HEK293 (cell line): Measurements from ENCODE around the gene SNAP47.
A peak's percentile ranks its signal among the peaks of the same experiment; 100 is the strongest.

Experiments used
- CTCF ChIA-PET: fragments of 350-600 bp; formaldehyde crosslinking; extraction: SDS; loops from one replicate; lab custom pipeline; 2021; ENCODE audit warnings: antibody characterized with exemption; lab: Yijun Ruan, JAX
- POLR2A ChIA-PET: fragments of 300-600 bp; formaldehyde crosslinking; extraction: SDS; loops from one replicate; lab custom pipeline; 2020; ENCODE audit warnings: antibody characterized with exemption, inconsistent platforms; lab: Yijun Ruan, JAX
- H3K27ac ChIP-seq: fragments of 200-500 bp; sonication (Bioruptor generic); 2 replicates; pipeline ENCODE4 v1.5.1; 2014; ENCODE audit warnings: low read depth, low read length, control low read depth, inconsistent platforms; ENCODE audit errors: extremely low read depth
- H3K36me3 ChIP-seq, 2 experiments: fragments of 200-500 bp in 1 of 2; sonication (Bioruptor generic) in 1 of 2; 1 replicate in 1 of 2; 2 replicates in 1 of 2; pipeline ENCODE4 v1.5.1; 2014 to 2017; ENCODE audit warnings: inconsistent platforms in 2 of 2, low read length in 2 of 2; ENCODE audit not compliant: control insufficient read depth in 2 of 2, insufficient read depth in 1 of 2
- H3K4me1 ChIP-seq: fragments of 200-500 bp; sonication (Bioruptor generic); 2 replicates; pipeline ENCODE4 v1.5.1; 2014; ENCODE audit warnings: mild to moderate bottlenecking, low read length, inconsistent platforms; ENCODE audit not compliant: control insufficient read depth, insufficient read depth
- H3K4me3 ChIP-seq: 2 replicates; pipeline ENCODE4 v1.5.1; 2011; ENCODE audit warnings: low read depth, mild to moderate bottlenecking, control low read depth, low read length, moderate library complexity
- H3K9me3 ChIP-seq: fragments of 200-500 bp; sonication (Bioruptor generic); 2 replicates; pipeline ENCODE4 v1.5.1; 2014; ENCODE audit warnings: low read depth, low read length, inconsistent platforms; ENCODE audit not compliant: control insufficient read depth, insufficient read depth
- EGR2 ChIP-seq: fragments of 450-650 bp; formaldehyde crosslinking; IDR thresholded peaks from 2 replicates; pipeline ENCODE4 v1.5.1; 2016; ENCODE audit warnings: low read depth, missing biosample characterization, missing genetic modification characterization
- KLF8 ChIP-seq: fragments of 450-650 bp; formaldehyde crosslinking; IDR thresholded peaks from 2 replicates; pipeline ENCODE4 v1.5.1; 2016; ENCODE audit warnings: missing biosample characterization, missing genetic modification characterization
- KLF9 ChIP-seq: fragments of 450-650 bp; formaldehyde crosslinking; IDR thresholded peaks from 2 replicates; pipeline ENCODE4 v1.5.1; 2016; ENCODE audit warnings: missing biosample characterization, missing genetic modification characterization, low read depth
- PATZ1 ChIP-seq: fragments of 450-650 bp; formaldehyde crosslinking; IDR thresholded peaks from 2 replicates; pipeline ENCODE4 v1.5.1; 2016; ENCODE audit warnings: missing biosample characterization, missing genetic modification characterization
- PRDM1 ChIP-seq: fragments of 450-650 bp; formaldehyde crosslinking; IDR thresholded peaks from 2 replicates; pipeline ENCODE4; 2016; ENCODE audit warnings: missing biosample characterization, missing genetic modification characterization
- PRDM4 ChIP-seq: fragments of 450-650 bp; formaldehyde crosslinking; IDR thresholded peaks from 2 replicates; pipeline ENCODE4 v1.5.1; 2017; ENCODE audit warnings: missing biosample characterization, missing genetic modification characterization
- WT1 ChIP-seq: fragments of 450-650 bp; formaldehyde crosslinking; IDR thresholded peaks from 2 replicates; pipeline ENCODE4 v1.5.1; 2016; ENCODE audit warnings: missing biosample characterization, missing genetic modification characterization
- ZBTB17 ChIP-seq: fragments of 450-650 bp; formaldehyde crosslinking; IDR thresholded peaks from 2 replicates; pipeline ENCODE4 v1.5.1; 2016; ENCODE audit warnings: missing biosample characterization, missing genetic modification characterization
- ZBTB49 ChIP-seq: fragments of 450-650 bp; formaldehyde crosslinking; IDR thresholded peaks from 2 replicates; pipeline ENCODE4 v1.5.1; 2016; ENCODE audit warnings: missing biosample characterization, missing genetic modification characterization, low read depth
- ZFHX2 ChIP-seq: fragments of 450-650 bp; formaldehyde crosslinking; conservative IDR thresholded peaks from 2 replicates; pipeline ENCODE4 v1.5.1; 2016; ENCODE audit warnings: missing biosample characterization, missing genetic modification characterization
- ZNF202 ChIP-seq: fragments of 450-650 bp; formaldehyde crosslinking; IDR thresholded peaks from 2 replicates; pipeline ENCODE4 v1.5.1; 2016; ENCODE audit warnings: missing biosample characterization, missing genetic modification characterization, borderline replicate concordance
- ZNF211 ChIP-seq: fragments of 450-650 bp; formaldehyde crosslinking; IDR thresholded peaks from 2 replicates; pipeline ENCODE4 v1.5.1; 2016; ENCODE audit warnings: low read depth, missing biosample characterization, missing genetic modification characterization
- ZNF221 ChIP-seq: fragments of 450-650 bp; formaldehyde crosslinking; IDR thresholded peaks from 2 replicates; pipeline ENCODE4 v1.5.1; 2017; ENCODE audit warnings: missing biosample characterization, missing genetic modification characterization, borderline replicate concordance
- ZNF280D ChIP-seq: fragments of 450-650 bp; formaldehyde crosslinking; IDR thresholded peaks from 2 replicates; pipeline ENCODE4 v1.5.1; 2016; ENCODE audit warnings: missing biosample characterization, missing genetic modification characterization
- ZNF335 ChIP-seq: fragments of 450-650 bp; formaldehyde crosslinking; conservative IDR thresholded peaks from 2 replicates; pipeline ENCODE4 v1.5.1; 2016; ENCODE audit warnings: missing biosample characterization, missing genetic modification characterization
- ZNF449 ChIP-seq: fragments of 450-650 bp; formaldehyde crosslinking; IDR thresholded peaks from 2 replicates; pipeline ENCODE4 v1.5.1; 2017; ENCODE audit warnings: missing biosample characterization, mild to moderate bottlenecking, missing genetic modification characterization, moderate library complexity
- ZNF48 ChIP-seq: fragments of 450-650 bp; formaldehyde crosslinking; IDR thresholded peaks from 2 replicates; pipeline ENCODE4 v1.5.1; 2016; ENCODE audit warnings: missing biosample characterization, missing genetic modification characterization
- ZNF488 ChIP-seq: fragments of 450-650 bp; formaldehyde crosslinking; IDR thresholded peaks from 2 replicates; pipeline ENCODE4 v1.5.1; 2016; ENCODE audit warnings: missing biosample characterization, missing genetic modification characterization
- ZNF558 ChIP-seq: fragments of 450-650 bp; formaldehyde crosslinking; IDR thresholded peaks from 2 replicates; pipeline ENCODE4 v1.5.1; 2016; ENCODE audit warnings: missing biosample characterization, missing genetic modification characterization
- ZNF560 ChIP-seq: fragments of 450-650 bp; formaldehyde crosslinking; IDR thresholded peaks from 2 replicates; pipeline ENCODE4 v1.5.1; 2017; ENCODE audit warnings: missing biosample characterization, missing genetic modification characterization, borderline replicate concordance
- ZNF571 ChIP-seq: fragments of 450-650 bp; formaldehyde crosslinking; IDR thresholded peaks from 2 replicates; pipeline ENCODE4 v1.5.0; 2017; ENCODE audit warnings: missing biosample characterization, missing genetic modification characterization
- ZNF776 ChIP-seq: fragments of 450-650 bp; formaldehyde crosslinking; IDR thresholded peaks from 2 replicates; pipeline ENCODE4 v1.5.0; 2017; ENCODE audit warnings: missing biosample characterization, missing genetic modification characterization, borderline replicate concordance
- ZNF837 ChIP-seq: fragments of 450-650 bp; formaldehyde crosslinking; IDR thresholded peaks from 2 replicates; pipeline ENCODE4 v1.5.1; 2016; ENCODE audit warnings: missing biosample characterization, missing genetic modification characterization

Gene SNAP47

GRCh38 chr1:227797144-227797543 is 61.9 kb downstream of the SNAP47 start:
- Histone ChIP-seq H3K9me3 (no peaks in the 10 kb centered on the region), H3K27ac (no peak overlapping the region), H3K4me3 (no peak overlapping the region), H3K4me1 (no peaks in the 10 kb centered on the region), H3K36me3 (no peaks in the 10 kb centered on the region)
- CTCF ChIA-PET, result interaction anchor here (0.6 kb wide), 1 partner anchor 10 kb away, joined by 5 read pairs; no protein-coding TSS in a partner anchor
- no peak for TF ChIP-seq ZNF221
- TF ChIP-seq ZNF560 (tag by site-specific recombination), result no peak
- TF ChIP-seq KLF9 (tag by site-specific recombination), result no peak
- no peak for TF ChIP-seq ZNF202 (tag by site-specific recombination)
- no peak for TF ChIP-seq ZNF335
- TF ChIP-seq KLF8 (tag by site-specific recombination), result no peak
- no peak for TF ChIP-seq ZNF211 (tag by site-specific recombination)
- TF ChIP-seq ZNF571, result no peak
- POLR2A ChIA-PET, result no interaction called here

- no peak overlapping the region for H3K27ac ChIP-seq
- no peaks in the 10 kb centered on the region for H3K9me3 ChIP-seq
- H3K4me3 ChIP-seq, result no peak overlapping the region
- ChIA-PET CTCF (no interaction called here), POLR2A (no interaction called here)
- H3K4me1 ChIP-seq, result no peaks in the 10 kb centered on the region
- H3K36me3 ChIP-seq, result no peaks in the 10 kb centered on the region
- TF ChIP-seq PATZ1 (tag by site-specific recombination) (no peak), ZNF449 (tag by site-specific recombination) (no peak), ZNF488 (tag by site-specific recombination) (no peak), ZNF558 (tag by site-specific recombination) (no peak), EGR2 (tag by site-specific recombination) (peak; percentile 87), PRDM4 (tag by site-specific recombination) (no peak), KLF9 (tag by site-specific recombination) (no peak), ZNF48 (tag by site-specific recombination) (no peak), ZNF776 (tag by site-specific recombination) (no peak), WT1 (tag by site-specific recombination) (no peak), ZBTB17 (no peak), ZNF280D (tag by site-specific recombination) (no peak), ZBTB49 (no peak), ZNF837 (no peak), PRDM1 (no peak), ZFHX2 (tag by site-specific recombination) (peak; percentile 84)
These were observed 62.4 kb downstream of the SNAP47 start for GRCh38 chr1:227797625-227798024.
